HepG2 (cell line): Measurements from ENCODE around the gene DBNDD2. TPM values are rescaled to one million over a fixed set of nuclear protein-coding genes. Genes with fewer than 3 reads are reported as not detected.

Experiments used
- ATF7-NPFF ChIP-seq: sonication (generic); formaldehyde crosslinking; IDR thresholded peaks from 2 replicates; pipeline ENCODE4 v1.8.1; 2023; ENCODE audit warnings: mild to moderate bottlenecking, low read depth, missing genetic modification reagents, moderate library complexity
- GABPA ChIP-seq, 2 experiments: IDR thresholded peaks; 2 replicates each; pipeline ENCODE4 v1.6.1; 2011 to 2016; ENCODE audit warnings: low read depth in 2 of 2, low read length in 1 of 2, missing biosample characterization in 1 of 2, missing genetic modification characterization in 1 of 2
- HDAC1 ChIP-seq: sonication (generic); formaldehyde crosslinking; IDR thresholded peaks from 2 replicates; pipeline ENCODE4 v1.5.1; 2020; ENCODE audit warnings: mild to moderate bottlenecking, missing genetic modification reagents
- HNF4A ChIP-seq: sonication (generic); formaldehyde crosslinking; IDR thresholded peaks from 2 replicates; pipeline ENCODE4 v1.4.0; 2020; ENCODE audit warnings: missing genetic modification reagents
- IRF2 ChIP-seq: IDR thresholded peaks from 2 replicates; pipeline ENCODE4 v1.6.1; 2018; ENCODE audit warnings: missing genetic modification reagents, missing compliant biosample characterization
- NFATC3 ChIP-seq: sonication (generic); formaldehyde crosslinking; IDR thresholded peaks from 2 replicates; pipeline ENCODE4 v1.5.1; 2020; ENCODE audit warnings: mild to moderate bottlenecking, missing genetic modification reagents
- POLR2AphosphoS5 ChIP-seq: IDR thresholded peaks from 2 replicates; pipeline ENCODE4 v1.6.1; 2012; ENCODE audit warnings: low read depth, low read length
- PRPF4 ChIP-seq: fragments of 200-400 bp; formaldehyde crosslinking; IDR thresholded peaks from 2 replicates; pipeline ENCODE4 v1.6.1; 2016; ENCODE audit warnings: low read length, low read depth; ENCODE audit not compliant: poor library complexity, severe bottlenecking
- ZFP36L1 ChIP-seq: sonication (generic); formaldehyde crosslinking; IDR thresholded peaks from 2 replicates; pipeline ENCODE4 v1.8.0; 2022; ENCODE audit warnings: mild to moderate bottlenecking, missing genetic modification reagents, moderate library complexity
- ZFYVE20 ChIP-seq: sonication (generic); formaldehyde crosslinking; IDR thresholded peaks from 2 replicates; pipeline ENCODE4 v1.8.0; 2023; ENCODE audit warnings: low read depth, mild to moderate bottlenecking, moderate library complexity, missing genetic modification reagents, borderline replicate concordance
- polyA plus RNA-seq, 8 experiments: library from polyadenylated mRNA; depleted of rRNA in 3 of 8; stranded (reverse) in 7 of 8; unstranded in 1 of 8; fragments of >200 nt; fragmentation: Illumina TruSeq in 4 of 8; extraction: Trizol in 4 of 8; gene quantifications; 2 replicates each; pipeline versions ENCODE4 v1.2.1 to v1.2.3, GENCODE V29; 2011 to 2016; ENCODE audit warnings: low read depth in 4 of 8, missing spikeins in 1 of 8, mixed read lengths in 1 of 8; ENCODE audit not compliant: insufficient read depth in 1 of 8
- total RNA-seq, 5 experiments: library from RNA; depleted of rRNA; stranded (reverse); fragments of >200 nt; fragmentation: Illumina TruSeq; extraction: Trizol; gene quantifications; 2 replicates each; pipeline ENCODE4 v1.2.3, GENCODE V29; 2016; ENCODE audit warnings: low read depth in 1 of 5
- TF ChIP-seq, protein P1 (sequence below): sonication (generic); formaldehyde crosslinking; IDR thresholded peaks from 2 replicates; pipeline ENCODE4 v1.4.0; 2020; ENCODE audit warnings: mild to moderate bottlenecking, missing genetic modification reagents, borderline replicate concordance
- TF ChIP-seq, protein P2 (sequence below): sonication (generic); formaldehyde crosslinking; IDR thresholded peaks from 2 replicates; pipeline ENCODE4 v1.8.1; 2023; ENCODE audit warnings: missing genetic modification reagents, mild to moderate bottlenecking, borderline replicate concordance
- TF ChIP-seq, protein P3 (sequence below): fragments of 450-650 bp; IDR thresholded peaks from 2 replicates; pipeline ENCODE4 v1.6.1; 2017
- TF ChIP-seq, protein P4 (sequence below): conservative IDR thresholded peaks from 2 replicates; pipeline ENCODE4 v1.6.1; 2018; ENCODE audit warnings: missing genetic modification reagents
- TF ChIP-seq, protein P5 (sequence below): sonication (generic); formaldehyde crosslinking; IDR thresholded peaks from 2 replicates; pipeline ENCODE4 v1.8.1; 2022; ENCODE audit warnings: low read depth, mild to moderate bottlenecking, missing genetic modification reagents
- TF ChIP-seq, protein P6 (sequence below): sonication (generic); formaldehyde crosslinking; IDR thresholded peaks from 2 replicates; pipeline ENCODE4 v1.5.0; 2020; ENCODE audit warnings: missing genetic modification reagents

DBNDD2 gene
- total and polyA plus RNA-seq, 2 of the 13 experiments (the other 11 are each of a cell fraction or from before 2014, with no cell fraction given): 16.7 to 47.6 TPM

DNA sequence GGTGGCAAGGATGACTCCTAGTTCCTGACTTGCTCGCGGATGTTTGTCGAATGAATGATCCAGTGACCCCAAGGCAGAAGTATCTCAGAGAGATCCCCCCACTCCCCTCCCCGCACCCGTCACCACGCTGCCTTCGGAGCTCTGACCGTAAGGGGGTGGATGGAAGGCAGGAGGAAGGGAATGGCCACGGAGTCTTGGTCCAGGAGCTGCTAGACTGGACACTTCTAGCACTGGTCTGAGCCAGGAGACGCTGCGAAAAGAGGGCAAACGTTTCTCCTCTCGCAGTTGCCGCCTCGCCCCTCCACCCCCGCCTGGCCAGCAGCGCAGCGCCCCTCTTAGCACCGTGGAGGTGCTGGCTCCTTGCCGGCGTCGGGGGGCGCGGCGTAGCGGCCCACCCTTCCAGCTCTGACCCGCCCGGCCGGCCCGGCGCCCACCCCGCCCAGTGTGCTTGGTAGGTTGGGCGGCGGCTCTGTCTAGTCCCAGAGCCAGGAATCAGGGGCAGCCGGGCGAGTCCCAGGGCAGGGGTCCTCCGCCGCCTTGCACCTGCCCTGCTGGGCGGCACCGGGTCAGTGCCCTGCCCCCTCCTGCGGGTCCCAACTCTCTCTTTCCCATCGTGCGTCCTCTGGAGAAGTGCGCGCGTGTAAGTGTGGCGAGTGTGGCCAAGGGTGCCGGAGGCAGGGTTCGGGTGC, 2.4 kb upstream of the DBNDD2 start (continued):
- TF ChIP-seq, protein P1, sequence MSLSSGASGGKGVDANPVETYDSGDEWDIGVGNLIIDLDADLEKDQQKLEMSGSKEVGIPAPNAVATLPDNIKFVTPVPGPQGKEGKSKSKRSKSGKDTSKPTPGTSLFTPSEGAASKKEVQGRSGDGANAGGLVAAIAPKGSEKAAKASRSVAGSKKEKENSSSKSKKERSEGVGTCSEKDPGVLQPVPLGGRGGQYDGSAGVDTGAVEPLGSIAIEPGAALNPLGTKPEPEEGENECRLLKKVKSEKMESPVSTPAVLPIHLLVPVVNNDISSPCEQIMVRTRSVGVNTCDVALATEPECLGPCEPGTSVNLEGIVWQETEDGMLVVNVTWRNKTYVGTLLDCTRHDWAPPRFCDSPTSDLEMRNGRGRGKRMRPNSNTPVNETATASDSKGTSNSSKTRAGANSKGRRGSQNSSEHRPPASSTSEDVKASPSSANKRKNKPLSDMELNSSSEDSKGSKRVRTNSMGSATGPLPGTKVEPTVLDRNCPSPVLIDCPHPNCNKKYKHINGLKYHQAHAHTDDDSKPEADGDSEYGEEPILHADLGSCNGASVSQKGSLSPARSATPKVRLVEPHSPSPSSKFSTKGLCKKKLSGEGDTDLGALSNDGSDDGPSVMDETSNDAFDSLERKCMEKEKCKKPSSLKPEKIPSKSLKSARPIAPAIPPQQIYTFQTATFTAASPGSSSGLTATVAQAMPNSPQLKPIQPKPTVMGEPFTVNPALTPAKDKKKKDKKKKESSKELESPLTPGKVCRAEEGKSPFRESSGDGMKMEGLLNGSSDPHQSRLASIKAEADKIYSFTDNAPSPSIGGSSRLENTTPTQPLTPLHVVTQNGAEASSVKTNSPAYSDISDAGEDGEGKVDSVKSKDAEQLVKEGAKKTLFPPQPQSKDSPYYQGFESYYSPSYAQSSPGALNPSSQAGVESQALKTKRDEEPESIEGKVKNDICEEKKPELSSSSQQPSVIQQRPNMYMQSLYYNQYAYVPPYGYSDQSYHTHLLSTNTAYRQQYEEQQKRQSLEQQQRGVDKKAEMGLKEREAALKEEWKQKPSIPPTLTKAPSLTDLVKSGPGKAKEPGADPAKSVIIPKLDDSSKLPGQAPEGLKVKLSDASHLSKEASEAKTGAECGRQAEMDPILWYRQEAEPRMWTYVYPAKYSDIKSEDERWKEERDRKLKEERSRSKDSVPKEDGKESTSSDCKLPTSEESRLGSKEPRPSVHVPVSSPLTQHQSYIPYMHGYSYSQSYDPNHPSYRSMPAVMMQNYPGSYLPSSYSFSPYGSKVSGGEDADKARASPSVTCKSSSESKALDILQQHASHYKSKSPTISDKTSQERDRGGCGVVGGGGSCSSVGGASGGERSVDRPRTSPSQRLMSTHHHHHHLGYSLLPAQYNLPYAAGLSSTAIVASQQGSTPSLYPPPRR: no peak
- TF ChIP-seq HNF4A (CRISPR knock-in tag): no peak
- no peak for TF ChIP-seq PRPF4
- TF ChIP-seq, protein P2, sequence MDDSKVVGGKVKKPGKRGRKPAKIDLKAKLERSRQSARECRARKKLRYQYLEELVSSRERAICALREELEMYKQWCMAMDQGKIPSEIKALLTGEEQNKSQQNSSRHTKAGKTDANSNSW (CRISPR knock-in tag): no peak
- no peak for TF ChIP-seq IRF2
- no peak for TF ChIP-seq GABPA (IDR thresholded peaks at IDR 0.05; ENCODE audit: low read depth, low read length)
- TF ChIP-seq GABPA (CRISPR knock-in tag; IDR thresholded peaks at IDR 0.05; ENCODE audit: low read depth): no peak
- TF ChIP-seq, protein P3, sequence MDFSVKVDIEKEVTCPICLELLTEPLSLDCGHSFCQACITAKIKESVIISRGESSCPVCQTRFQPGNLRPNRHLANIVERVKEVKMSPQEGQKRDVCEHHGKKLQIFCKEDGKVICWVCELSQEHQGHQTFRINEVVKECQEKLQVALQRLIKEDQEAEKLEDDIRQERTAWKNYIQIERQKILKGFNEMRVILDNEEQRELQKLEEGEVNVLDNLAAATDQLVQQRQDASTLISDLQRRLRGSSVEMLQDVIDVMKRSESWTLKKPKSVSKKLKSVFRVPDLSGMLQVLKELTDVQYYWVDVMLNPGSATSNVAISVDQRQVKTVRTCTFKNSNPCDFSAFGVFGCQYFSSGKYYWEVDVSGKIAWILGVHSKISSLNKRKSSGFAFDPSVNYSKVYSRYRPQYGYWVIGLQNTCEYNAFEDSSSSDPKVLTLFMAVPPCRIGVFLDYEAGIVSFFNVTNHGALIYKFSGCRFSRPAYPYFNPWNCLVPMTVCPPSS: no peak
- TF ChIP-seq, protein P4, sequence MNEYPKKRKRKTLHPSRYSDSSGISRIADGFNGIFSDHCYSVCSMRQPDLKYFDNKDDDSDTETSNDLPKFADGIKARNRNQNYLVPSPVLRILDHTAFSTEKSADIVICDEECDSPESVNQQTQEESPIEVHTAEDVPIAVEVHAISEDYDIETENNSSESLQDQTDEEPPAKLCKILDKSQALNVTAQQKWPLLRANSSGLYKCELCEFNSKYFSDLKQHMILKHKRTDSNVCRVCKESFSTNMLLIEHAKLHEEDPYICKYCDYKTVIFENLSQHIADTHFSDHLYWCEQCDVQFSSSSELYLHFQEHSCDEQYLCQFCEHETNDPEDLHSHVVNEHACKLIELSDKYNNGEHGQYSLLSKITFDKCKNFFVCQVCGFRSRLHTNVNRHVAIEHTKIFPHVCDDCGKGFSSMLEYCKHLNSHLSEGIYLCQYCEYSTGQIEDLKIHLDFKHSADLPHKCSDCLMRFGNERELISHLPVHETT: no peak
- TF ChIP-seq ATF7-NPFF: peak; percentile 51; the same call in 1 of the 2 replicates
- TF ChIP-seq NFATC3 (CRISPR knock-in tag): peak; percentile 81; the same call in 1 of the 2 replicates
- TF ChIP-seq, protein P5, sequence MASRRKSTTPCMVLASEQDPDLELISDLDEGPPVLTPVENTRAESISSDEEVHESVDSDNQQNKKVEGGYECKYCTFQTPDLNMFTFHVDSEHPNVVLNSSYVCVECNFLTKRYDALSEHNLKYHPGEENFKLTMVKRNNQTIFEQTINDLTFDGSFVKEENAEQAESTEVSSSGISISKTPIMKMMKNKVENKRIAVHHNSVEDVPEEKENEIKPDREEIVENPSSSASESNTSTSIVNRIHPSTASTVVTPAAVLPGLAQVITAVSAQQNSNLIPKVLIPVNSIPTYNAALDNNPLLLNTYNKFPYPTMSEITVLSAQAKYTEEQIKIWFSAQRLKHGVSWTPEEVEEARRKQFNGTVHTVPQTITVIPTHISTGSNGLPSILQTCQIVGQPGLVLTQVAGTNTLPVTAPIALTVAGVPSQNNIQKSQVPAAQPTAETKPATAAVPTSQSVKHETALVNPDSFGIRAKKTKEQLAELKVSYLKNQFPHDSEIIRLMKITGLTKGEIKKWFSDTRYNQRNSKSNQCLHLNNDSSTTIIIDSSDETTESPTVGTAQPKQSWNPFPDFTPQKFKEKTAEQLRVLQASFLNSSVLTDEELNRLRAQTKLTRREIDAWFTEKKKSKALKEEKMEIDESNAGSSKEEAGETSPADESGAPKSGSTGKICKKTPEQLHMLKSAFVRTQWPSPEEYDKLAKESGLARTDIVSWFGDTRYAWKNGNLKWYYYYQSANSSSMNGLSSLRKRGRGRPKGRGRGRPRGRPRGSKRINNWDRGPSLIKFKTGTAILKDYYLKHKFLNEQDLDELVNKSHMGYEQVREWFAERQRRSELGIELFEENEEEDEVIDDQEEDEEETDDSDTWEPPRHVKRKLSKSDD (CRISPR knock-in tag): no peak
- no peak for TF ChIP-seq ZFP36L1
- TF ChIP-seq ZFYVE20 (CRISPR knock-in tag): no peak
- TF ChIP-seq, protein P6, sequence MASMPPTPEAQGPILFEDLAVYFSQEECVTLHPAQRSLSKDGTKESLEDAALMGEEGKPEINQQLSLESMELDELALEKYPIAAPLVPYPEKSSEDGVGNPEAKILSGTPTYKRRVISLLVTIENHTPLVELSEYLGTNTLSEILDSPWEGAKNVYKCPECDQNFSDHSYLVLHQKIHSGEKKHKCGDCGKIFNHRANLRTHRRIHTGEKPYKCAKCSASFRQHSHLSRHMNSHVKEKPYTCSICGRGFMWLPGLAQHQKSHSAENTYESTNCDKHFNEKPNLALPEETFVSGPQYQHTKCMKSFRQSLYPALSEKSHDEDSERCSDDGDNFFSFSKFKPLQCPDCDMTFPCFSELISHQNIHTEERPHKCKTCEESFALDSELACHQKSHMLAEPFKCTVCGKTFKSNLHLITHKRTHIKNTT (CRISPR knock-in tag): no peak
- TF ChIP-seq POLR2AphosphoS5: no peak
- TF ChIP-seq HDAC1 (CRISPR knock-in tag): peak; percentile 58; the same call in 1 of the 2 replicates
